Gastroesophageal sphincter (tissue), 3 donors: ENCODE results near the gene IZUMO3.

Experiments used
- EP300 ChIP-seq: sonication (generic); formaldehyde crosslinking; IDR thresholded peaks from one replicate; pipeline ENCODE4 v1.6.1; 2017; ENCODE audit warnings: antibody characterized with exemption, mild to moderate bottlenecking
- POLR2A ChIP-seq, 2 donors: fragments of 450-650 bp; IDR thresholded peaks; one replicate each; pipeline ENCODE4 v1.6.1; 2017; ENCODE audit warnings: antibody characterized with exemption in 2 of 2, mild to moderate bottlenecking in 2 of 2, moderate library complexity in 1 of 2
- POLR2AphosphoS5 ChIP-seq: sonication (generic); formaldehyde crosslinking; IDR thresholded peaks from one replicate; pipeline ENCODE4 v1.6.1; 2017; ENCODE audit warnings: antibody characterized with exemption
- TF ChIP-seq, protein P1 (sequence below), 4 experiments: fragments of 200-600 bp in 2 of 4; fragments of 450-650 bp in 2 of 4; sonication (generic) in 1 of 4; IDR thresholded peaks; one replicate each; pipeline ENCODE4 v1.5.1; 2017 to 2019; ENCODE audit warnings: antibody characterized with exemption in 4 of 4, mild to moderate bottlenecking in 2 of 4, moderate library complexity in 2 of 4

- TF ChIP-seq, protein P1, sequence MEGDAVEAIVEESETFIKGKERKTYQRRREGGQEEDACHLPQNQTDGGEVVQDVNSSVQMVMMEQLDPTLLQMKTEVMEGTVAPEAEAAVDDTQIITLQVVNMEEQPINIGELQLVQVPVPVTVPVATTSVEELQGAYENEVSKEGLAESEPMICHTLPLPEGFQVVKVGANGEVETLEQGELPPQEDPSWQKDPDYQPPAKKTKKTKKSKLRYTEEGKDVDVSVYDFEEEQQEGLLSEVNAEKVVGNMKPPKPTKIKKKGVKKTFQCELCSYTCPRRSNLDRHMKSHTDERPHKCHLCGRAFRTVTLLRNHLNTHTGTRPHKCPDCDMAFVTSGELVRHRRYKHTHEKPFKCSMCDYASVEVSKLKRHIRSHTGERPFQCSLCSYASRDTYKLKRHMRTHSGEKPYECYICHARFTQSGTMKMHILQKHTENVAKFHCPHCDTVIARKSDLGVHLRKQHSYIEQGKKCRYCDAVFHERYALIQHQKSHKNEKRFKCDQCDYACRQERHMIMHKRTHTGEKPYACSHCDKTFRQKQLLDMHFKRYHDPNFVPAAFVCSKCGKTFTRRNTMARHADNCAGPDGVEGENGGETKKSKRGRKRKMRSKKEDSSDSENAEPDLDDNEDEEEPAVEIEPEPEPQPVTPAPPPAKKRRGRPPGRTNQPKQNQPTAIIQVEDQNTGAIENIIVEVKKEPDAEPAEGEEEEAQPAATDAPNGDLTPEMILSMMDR (IDR thresholded peaks at IDR 0.05): no peak
- no peak for TF ChIP-seq POLR2A (IDR thresholded peaks at IDR 0.05)
- TF ChIP-seq EP300: no peak
- TF ChIP-seq POLR2AphosphoS5: no peak
Measured at GRCh38 chr9:24545847-24546522, at the start of gene IZUMO3.
